Measurements from ENCODE around the gene BACH2.

GRCh38 chr6:89963391-89963790 is 333.3 kb downstream of the BACH2 start:
- no peak for TF ChIP-seq POLR2A (IDR thresholded peaks at IDR 0.05; ENCODE audit: low read depth, low read length)
- TF ChIP-seq TAF1 (IDR thresholded peaks at IDR 0.05; ENCODE audit: borderline replicate concordance, low read depth, low read length) = no peak
- TF ChIP-seq POLR2AphosphoS5 (IDR thresholded peaks at IDR 0.05; ENCODE audit: low read depth, low read length) = no peak

Data from GM12892 (cell line).